Mucosa of rectum (tissue), 2 donors: ENCODE data around the gene CHRNG.
A peak's percentile ranks its signal among the peaks of the same experiment; 100 is the strongest.

ENCODE experiments used
- H3K27ac ChIP-seq, 2 donors: one replicate each; pipeline ENCODE4 v1.7.0; 2013; ENCODE audit warnings: inconsistent platforms in 2 of 2, low read depth in 2 of 2, low read length in 2 of 2
- H3K27me3 ChIP-seq, 2 donors: one replicate each; pipeline ENCODE4 v1.7.0; 2013; ENCODE audit warnings: low read length in 2 of 2; ENCODE audit not compliant: control insufficient read depth in 2 of 2, insufficient read depth in 2 of 2
- H3K36me3 ChIP-seq, 2 donors: one replicate each; pipeline ENCODE4 v1.7.0; 2013; ENCODE audit warnings: low read length in 2 of 2; ENCODE audit not compliant: control insufficient read depth in 2 of 2, insufficient read depth in 2 of 2
- H3K4me1 ChIP-seq, 2 donors: one replicate each; pipeline ENCODE4 v1.7.0; 2013; ENCODE audit warnings: low read length in 2 of 2, mild to moderate bottlenecking in 1 of 2; ENCODE audit not compliant: control insufficient read depth in 2 of 2, insufficient read depth in 2 of 2
- H3K4me3 ChIP-seq, 2 donors: one replicate each; pipeline ENCODE4 v1.7.0; 2013; ENCODE audit warnings: low read length in 2 of 2
- H3K9ac ChIP-seq, 2 donors: one replicate each; pipeline ENCODE4 v1.7.0; 2013; ENCODE audit warnings: low read length in 2 of 2, low read depth in 1 of 2, mild to moderate bottlenecking in 1 of 2
- H3K9me3 ChIP-seq, 2 donors: one replicate each; pipeline ENCODE4 v1.7.0; 2013; ENCODE audit warnings: low read length in 2 of 2; ENCODE audit not compliant: control insufficient read depth in 2 of 2
- donor health status: healthy.
- donor health status: Normal muscosa, but diverticular disease.

The CHRNG gene

DNA sequence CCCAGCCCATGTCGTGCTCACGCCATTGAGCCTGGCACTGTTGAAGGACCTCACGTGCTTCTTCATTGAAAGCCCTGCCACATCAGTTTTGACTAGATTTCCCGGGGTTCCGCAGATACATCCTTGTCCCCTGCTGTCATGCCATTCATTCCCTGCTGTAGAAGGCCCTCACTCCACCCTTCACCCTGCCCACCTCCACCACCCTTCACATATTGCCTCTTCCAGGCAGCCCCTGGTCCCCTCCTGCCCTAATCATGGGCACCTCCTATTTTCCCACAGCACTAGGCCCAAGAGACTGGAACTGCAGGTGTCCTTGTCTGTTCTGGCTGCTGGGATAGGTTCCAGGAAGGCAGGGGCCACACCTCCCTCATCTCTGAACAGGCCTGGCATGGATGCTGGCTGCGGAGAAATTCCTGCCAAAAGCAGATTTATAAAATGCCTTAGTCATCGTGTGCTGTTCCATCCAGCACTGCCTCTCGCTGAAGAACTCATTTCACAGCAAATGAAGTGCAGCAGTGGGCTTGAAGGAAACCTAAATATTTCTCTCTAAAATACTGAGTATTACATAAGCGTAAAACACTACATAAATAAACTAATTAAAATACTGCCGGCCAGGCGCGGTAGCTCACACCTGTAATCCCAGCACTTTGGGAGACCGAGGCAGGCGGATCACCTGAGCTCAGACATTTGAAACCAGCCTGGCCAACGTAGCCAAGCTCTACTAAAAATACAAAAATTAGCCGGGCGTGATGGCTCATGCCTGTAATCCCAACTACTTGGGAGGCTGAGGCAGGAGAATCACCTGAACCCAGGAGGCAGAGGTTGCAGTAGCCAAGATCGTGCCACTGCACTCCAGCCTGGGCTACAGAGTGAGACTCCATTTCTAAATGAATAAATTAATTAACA lies 49.4 kb downstream of the CHRNG start:
- Histone ChIP-seq H3K36me3 (peaks cover 0 to 2% of the 10 kb centered on the region in 2 donors), H3K27ac (peak overlapping the region in 1 of 2 donors; percentile 32), H3K4me1 (peaks cover 16 to 20% of the 10 kb centered on the region in 2 donors), H3K4me3 (no peak overlapping the region), H3K27me3 (no peaks in the 10 kb centered on the region), H3K9me3 (no peaks in the 10 kb centered on the region), H3K9ac (no peak overlapping the region)

GRCh38 chr2:232592772-232593395 lies 53.4 kb downstream of the CHRNG start:
- peak overlapping the region in 1 of 2 donors; percentile 1 for H3K9ac ChIP-seq
- H3K4me1 ChIP-seq: peaks cover 21 to 31% of the 10 kb centered on the region in 2 donors
- no peaks in the 10 kb centered on the region for H3K36me3 ChIP-seq
- no peaks in the 10 kb centered on the region for H3K9me3 ChIP-seq
- no peaks in the 10 kb centered on the region for H3K27me3 ChIP-seq
- H3K27ac ChIP-seq: peak overlapping the region; percentile 67 to 80
- no peak overlapping the region for H3K4me3 ChIP-seq

GRCh38 chr2:232593982-232594381 lies 54.5 kb downstream of the CHRNG start:
- H3K27ac ChIP-seq: peak overlapping the region; percentile 23 to 80
- no peak overlapping the region for H3K9ac ChIP-seq
- no peaks in the 10 kb centered on the region for H3K27me3 ChIP-seq
- H3K36me3 ChIP-seq: no peaks in the 10 kb centered on the region
- no peak overlapping the region for H3K4me3 ChIP-seq
- no peaks in the 10 kb centered on the region for H3K9me3 ChIP-seq
- H3K4me1 ChIP-seq: peaks cover 18 to 25% of the 10 kb centered on the region in 2 donors
